ENCODE data around the gene SERPINA3. TPM values are rescaled to one million over a fixed set of nuclear protein-coding genes. Genes with fewer than 3 reads are reported as not detected.

The SERPINA3 gene
- total and polyA plus RNA-seq, 5 donors = 56.4 to 390 (median 192) TPM

GRCh38 chr14:94663538-94663937, 51.3 kb downstream of the SERPINA3 start:
- no peak for ATAC-seq

GRCh38 chr14:94663965-94664704, 51.9 kb downstream of the SERPINA3 start:
- ATAC-seq = no peak
- H3K4me3 ChIP-seq (ENCODE audit: low read length) = no peak overlapping the region
- intact Hi-C loops (cut with DNase I) = no loop called here
- 72% methylated on average over 11 of the region's 11 CpGs for WGBS
- no peaks in the 10 kb centered on the region for H3K4me1 ChIP-seq (ENCODE audit: control insufficient read depth, insufficient read depth, low read length)
- DNase-seq = no peak
- no peak overlapping the region for H3K27ac ChIP-seq (ENCODE audit: low read length)
- no peaks in the 10 kb centered on the region for H3K9me3 ChIP-seq (ENCODE audit: control insufficient read depth, low read length)
- H3K27me3 ChIP-seq (ENCODE audit: control insufficient read depth, insufficient read depth) = no peaks in the 10 kb centered on the region

More at GRCh38 chr14:94663538-94663937, 51.3 kb downstream of the SERPINA3 start:
- H3K4me1 ChIP-seq (ENCODE audit: control insufficient read depth, insufficient read depth, low read length) = no peaks in the 10 kb centered on the region
- DNase-seq = no peak
- no peaks in the 10 kb centered on the region for H3K9me3 ChIP-seq (ENCODE audit: control insufficient read depth, low read length)
- H3K27ac ChIP-seq (ENCODE audit: low read length) = no peak overlapping the region
- WGBS = 62% methylated on average over 2 of the region's 2 CpGs
- intact Hi-C loops (cut with DNase I) = no loop called here
- no peak overlapping the region for H3K4me3 ChIP-seq (ENCODE audit: low read length)
- no peaks in the 10 kb centered on the region for H3K27me3 ChIP-seq (ENCODE audit: control insufficient read depth, insufficient read depth)

GRCh38 chr14:94665121-94665520, 52.9 kb downstream of the SERPINA3 start:
- ATAC-seq = no peak
- Histone ChIP-seq H3K27ac (ENCODE audit: low read length) (no peak overlapping the region), H3K4me1 (ENCODE audit: control insufficient read depth, insufficient read depth, low read length) (no peaks in the 10 kb centered on the region), H3K9me3 (ENCODE audit: control insufficient read depth, low read length) (no peaks in the 10 kb centered on the region), H3K4me3 (ENCODE audit: low read length) (no peak overlapping the region), H3K27me3 (ENCODE audit: control insufficient read depth, insufficient read depth) (no peaks in the 10 kb centered on the region)
- intact Hi-C loops (cut with DNase I) = no loop called here
- DNase-seq = no peak
- WGBS = 41% methylated on average over 4 of the region's 4 CpGs

GRCh38 chr14:94665544-94665943, 53.4 kb downstream of the SERPINA3 start:
- Histone ChIP-seq H3K27me3 (ENCODE audit: control insufficient read depth, insufficient read depth) (no peaks in the 10 kb centered on the region), H3K4me3 (ENCODE audit: low read length) (no peak overlapping the region), H3K9me3 (ENCODE audit: control insufficient read depth, low read length) (no peaks in the 10 kb centered on the region), H3K27ac (ENCODE audit: low read length) (no peak overlapping the region), H3K4me1 (ENCODE audit: control insufficient read depth, insufficient read depth, low read length) (no peaks in the 10 kb centered on the region)
- WGBS = 89% methylated on average over 2 of the region's 2 CpGs
- ATAC-seq (no peak), DNase-seq (no peak)
- intact Hi-C loops (cut with DNase I) = no loop called here

- no peak for ATAC-seq
- WGBS = 79% methylated on average over 11 of the region's 11 CpGs
These were observed 58.6 kb downstream of the SERPINA3 start for GRCh38 chr14:94670692-94671285.

GRCh38 chr14:94671870-94672444, 59.8 kb downstream of the SERPINA3 start:
- no peaks in the 10 kb centered on the region for H3K4me1 ChIP-seq (ENCODE audit: control insufficient read depth, insufficient read depth, low read length)
- H3K27ac ChIP-seq (ENCODE audit: low read length) = no peak overlapping the region
- H3K27me3 ChIP-seq (ENCODE audit: control insufficient read depth, insufficient read depth) = no peaks in the 10 kb centered on the region
- 61% methylated on average over 7 of the region's 7 CpGs for WGBS
- no peaks in the 10 kb centered on the region for H3K9me3 ChIP-seq (ENCODE audit: control insufficient read depth, low read length)
- intact Hi-C loops (cut with DNase I) = no loop called here
- H3K4me3 ChIP-seq (ENCODE audit: low read length) = no peak overlapping the region
- ATAC-seq = peak in 1 of 2 donors; percentile 50
- DNase-seq = no peak

More at GRCh38 chr14:94670692-94671285, 58.6 kb downstream of the SERPINA3 start:
- H3K4me1 ChIP-seq (ENCODE audit: control insufficient read depth, insufficient read depth, low read length) = no peaks in the 10 kb centered on the region
- no peak overlapping the region for H3K27ac ChIP-seq (ENCODE audit: low read length)
- H3K9me3 ChIP-seq (ENCODE audit: control insufficient read depth, low read length) = no peaks in the 10 kb centered on the region
- no peak overlapping the region for H3K4me3 ChIP-seq (ENCODE audit: low read length)
- intact Hi-C loops (cut with DNase I) = no loop called here
- DNase-seq = no peak
- H3K27me3 ChIP-seq (ENCODE audit: control insufficient read depth, insufficient read depth) = no peaks in the 10 kb centered on the region

- no peak overlapping the region for H3K4me3 ChIP-seq (ENCODE audit: low read length)
- no peaks in the 10 kb centered on the region for H3K4me1 ChIP-seq (ENCODE audit: control insufficient read depth, insufficient read depth, low read length)
- no peaks in the 10 kb centered on the region for H3K9me3 ChIP-seq (ENCODE audit: control insufficient read depth, low read length)
- no peaks in the 10 kb centered on the region for H3K27me3 ChIP-seq (ENCODE audit: control insufficient read depth, insufficient read depth)
- no peak for ATAC-seq
- no peak for DNase-seq
- intact Hi-C loops (cut with DNase I) = no loop called here
- WGBS = 93% methylated on average over 7 of the region's 7 CpGs
- H3K27ac ChIP-seq (ENCODE audit: low read length) = no peak overlapping the region
These were observed 60.9 kb downstream of the SERPINA3 start for GRCh38 chr14:94673071-94673470.

Other genes with a start within 250 kb of the SERPINA3 start
- gene SERPINA2, start 245.7 kb upstream of the SERPINA3 start, total RNA-seq = not detected
- not detected for gene SERPINA2, start 245.7 kb upstream of the SERPINA3 start, polyA plus RNA-seq
- gene SERPINA1, start 223.8 kb upstream of the SERPINA3 start, total RNA-seq = 10 to 100 TPM in 1 of 4 donors, 1 to 10 TPM in 3; 3.1 to 10.3 (median 8.4) TPM
- gene SERPINA1, start 223.8 kb upstream of the SERPINA3 start, polyA plus RNA-seq = 2.0 TPM
- gene SERPINA11, start 159.6 kb upstream of the SERPINA3 start, total RNA-seq = not detected
- not detected for gene SERPINA11, start 159.6 kb upstream of the SERPINA3 start, polyA plus RNA-seq
- not detected for gene SERPINA9, start 136.2 kb upstream of the SERPINA3 start, total RNA-seq
- not detected for gene SERPINA9, start 136.2 kb upstream of the SERPINA3 start, polyA plus RNA-seq
- not detected for gene SERPINA12, start 102.9 kb upstream of the SERPINA3 start, total RNA-seq
- gene SERPINA12, start 102.9 kb upstream of the SERPINA3 start, polyA plus RNA-seq = not detected
- gene SERPINA4, start 50.9 kb upstream of the SERPINA3 start, total RNA-seq = not detected
- gene SERPINA4, start 50.9 kb upstream of the SERPINA3 start, polyA plus RNA-seq = not detected
- gene SERPINA5, start 31.0 kb upstream of the SERPINA3 start, total RNA-seq = 10 to 100 TPM in 3 of 4 donors, 1 to 10 TPM in 1; 4.6 to 14.4 (median 13.9) TPM
- gene SERPINA5, start 31.0 kb upstream of the SERPINA3 start, polyA plus RNA-seq = 13.2 TPM
- gene GSC, start 157.7 kb downstream of the SERPINA3 start, total RNA-seq = not detected
- gene GSC, start 157.7 kb downstream of the SERPINA3 start, polyA plus RNA-seq = 0.14 TPM

All from right cardiac atrium (tissue), 5 donors.